Measurements from ENCODE around the gene GPR158.

- no peak for TF ChIP-seq CTCF (IDR thresholded peaks at IDR 0.05; ENCODE audit: low read depth, low read length, poor library complexity, severe bottlenecking)
- TF ChIP-seq EZH2phosphoT487 (IDR thresholded peaks at IDR 0.05; ENCODE audit: borderline replicate concordance, low read length): no peak
Observed at GRCh38 chr10:25506821-25507335, 332.1 kb downstream of the GPR158 start.
